MG63 (cell line): ENCODE measurements around the gene MS4A6E. TPM values are rescaled to one million over a fixed set of nuclear protein-coding genes. Genes with fewer than 3 reads are reported as not detected.
A peak's percentile ranks its signal among the peaks of the same experiment; 100 is the strongest.

Source experiments
- DNase-seq: peaks from one replicate; pipeline ENCODE4 v3.0.0-alpha.2; 2020
- H3K27me3 ChIP-seq: fragments of 250-450 bp; sonication (Bioruptor Pico); 2 replicates; pipeline ENCODE4 v1.5.1; 2020; ENCODE audit warnings: mild to moderate bottlenecking, moderate library complexity
- H3K36me3 ChIP-seq: fragments of 250-450 bp; sonication (Bioruptor Pico); 2 replicates; pipeline ENCODE4 v1.5.1; 2020; ENCODE audit warnings: mild to moderate bottlenecking, moderate library complexity
- H3K4me3 ChIP-seq: fragments of 250-450 bp; sonication (Bioruptor Pico); 2 replicates; pipeline ENCODE4 v1.5.1; 2020; ENCODE audit warnings: mild to moderate bottlenecking, moderate library complexity
- H3K9me3 ChIP-seq: fragments of 250-450 bp; sonication (Bioruptor Pico); 2 replicates; pipeline ENCODE4 v1.5.1; 2020; ENCODE audit warnings: mild to moderate bottlenecking, moderate library complexity
- total RNA-seq: library from RNA; depleted of rRNA; stranded (reverse); fragments of >200 nt; shearing (Covaris generic); gene quantifications from 2 replicates; pipeline ENCODE4 v1.2.3, GENCODE V29; 2014; ENCODE audit warnings: low replicate concordance

The MS4A6E gene
- total RNA-seq, 1 experiment from 2014 or later, result not detected

- Histone ChIP-seq H3K27me3 (no peaks in the 10 kb centered on the region), H3K9me3 (peaks cover 5% of the 10 kb centered on the region), H3K36me3 (no peaks in the 10 kb centered on the region), H3K4me3 (no peak overlapping the region)
- DNase-seq, result no peak
These were observed 8.3 kb upstream of the MS4A6E start for GRCh38 chr11:60318726-60319125.

DNA sequence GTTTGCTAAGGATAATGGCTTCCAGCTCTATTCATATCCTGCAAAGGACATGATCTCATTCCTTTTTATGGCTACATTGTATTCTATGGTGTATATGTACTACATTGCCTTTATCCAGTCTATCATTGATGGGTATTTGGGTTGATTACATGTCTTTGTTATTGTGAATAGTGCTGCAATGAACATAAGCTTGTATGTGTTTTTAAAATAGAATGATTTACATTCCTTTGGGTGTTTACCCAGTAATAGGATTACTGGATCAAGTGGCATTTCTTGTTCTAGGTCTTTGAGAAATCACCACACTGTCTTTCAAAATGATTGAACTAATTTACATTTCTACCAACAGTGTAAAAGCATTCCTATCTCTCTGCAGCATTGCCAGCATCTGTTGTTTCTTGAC is 6.0 kb upstream of the MS4A6E start:
- DNase-seq, result no peak
- H3K9me3 ChIP-seq, result peaks cover 5% of the 10 kb centered on the region
- H3K27me3 ChIP-seq, result no peaks in the 10 kb centered on the region
- H3K4me3 ChIP-seq, result no peak overlapping the region
- no peaks in the 10 kb centered on the region for H3K36me3 ChIP-seq

GRCh38 chr11:60328460-60328859 is 1.4 kb downstream of the MS4A6E start:
- DNase-seq, result no peak
- Histone ChIP-seq H3K36me3 (no peaks in the 10 kb centered on the region), H3K9me3 (no peaks in the 10 kb centered on the region; the same call in 1 of the 2 replicates), H3K27me3 (no peaks in the 10 kb centered on the region), H3K4me3 (no peak overlapping the region)

- Histone ChIP-seq H3K36me3 (no peaks in the 10 kb centered on the region), H3K4me3 (no peak overlapping the region), H3K27me3 (no peaks in the 10 kb centered on the region), H3K9me3 (no peaks in the 10 kb centered on the region)
- DNase-seq, result no peak
These were observed 5.8 kb downstream of the MS4A6E start for GRCh38 chr11:60332846-60333245.

- no peaks in the 10 kb centered on the region for H3K36me3 ChIP-seq
- no peaks in the 10 kb centered on the region for H3K9me3 ChIP-seq
- peak; percentile 59 for DNase-seq
- no peaks in the 10 kb centered on the region for H3K27me3 ChIP-seq
- no peak overlapping the region for H3K4me3 ChIP-seq
These were observed 7.1 kb downstream of the MS4A6E start for GRCh38 chr11:60334005-60334620.

- no peaks in the 10 kb centered on the region for H3K36me3 ChIP-seq
- no peak overlapping the region for H3K4me3 ChIP-seq
- H3K27me3 ChIP-seq, result no peaks in the 10 kb centered on the region
- H3K9me3 ChIP-seq, result no peaks in the 10 kb centered on the region
- DNase-seq, result no peak
These were observed 9.8 kb downstream of the MS4A6E start for GRCh38 chr11:60336767-60337391.

- Histone ChIP-seq H3K27me3 (no peaks in the 10 kb centered on the region), H3K4me3 (no peak overlapping the region), H3K36me3 (no peaks in the 10 kb centered on the region), H3K9me3 (no peaks in the 10 kb centered on the region)
- DNase-seq, result no peak
These were observed 11.0 kb downstream of the MS4A6E start for GRCh38 chr11:60338053-60338452.

- Histone ChIP-seq H3K9me3 (no peaks in the 10 kb centered on the region), H3K36me3 (no peaks in the 10 kb centered on the region), H3K4me3 (no peak overlapping the region), H3K27me3 (no peaks in the 10 kb centered on the region)
- no peak for DNase-seq
These were observed 12.3 kb downstream of the MS4A6E start for GRCh38 chr11:60339356-60339755.

DNA sequence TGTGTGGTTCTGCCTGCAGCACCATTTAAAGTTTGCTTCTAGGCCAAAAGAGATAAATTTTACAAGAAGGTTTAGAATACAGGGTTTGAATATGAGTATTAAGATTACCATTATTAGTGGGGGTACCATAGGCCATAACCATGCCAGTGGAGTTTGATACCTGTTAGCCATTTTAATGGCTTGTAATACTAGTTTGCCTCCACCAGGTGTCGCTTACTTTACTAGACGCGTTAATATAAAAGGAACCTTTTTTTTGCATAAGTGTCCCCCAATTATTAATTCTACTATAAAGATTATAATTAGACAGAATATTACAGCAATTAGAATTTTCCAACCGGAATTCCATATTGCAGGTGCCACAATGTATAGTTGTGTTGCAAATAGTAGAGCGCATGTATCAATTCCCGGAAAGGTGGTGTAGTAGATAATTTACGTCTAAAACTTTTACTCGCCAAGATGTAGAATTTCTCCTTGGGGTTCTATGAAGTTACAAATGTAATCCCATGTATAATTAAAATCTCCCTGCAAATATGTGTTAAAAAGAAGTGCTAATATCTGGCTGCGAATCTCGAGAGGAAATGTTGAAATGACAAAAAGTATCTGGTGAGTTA is 16.1 kb downstream of the MS4A6E start:
- no peaks in the 10 kb centered on the region for H3K27me3 ChIP-seq
- no peak for DNase-seq
- no peaks in the 10 kb centered on the region for H3K9me3 ChIP-seq
- H3K4me3 ChIP-seq, result no peak overlapping the region
- H3K36me3 ChIP-seq, result no peaks in the 10 kb centered on the region

DNA sequence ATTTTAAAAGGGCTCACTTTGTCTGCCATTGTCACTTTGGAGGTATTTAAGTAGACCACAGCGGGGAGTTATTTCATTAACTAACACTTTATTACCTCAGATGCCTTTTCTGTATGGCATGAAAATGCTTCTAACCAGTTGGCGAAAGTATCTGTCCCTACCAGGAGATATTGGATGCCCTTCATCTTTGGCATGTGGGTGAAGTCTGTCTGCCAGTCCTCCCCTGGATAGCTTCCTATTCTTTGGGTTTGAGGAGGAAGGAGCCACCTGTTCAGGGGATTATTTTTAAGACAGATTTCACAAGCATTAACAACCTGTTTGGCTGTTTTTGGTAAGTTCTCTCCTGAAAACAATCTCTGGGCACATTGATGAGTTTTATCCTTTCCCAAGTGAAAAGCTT is 17.1 kb downstream of the MS4A6E start:
- no peak overlapping the region for H3K4me3 ChIP-seq
- H3K36me3 ChIP-seq, result no peaks in the 10 kb centered on the region
- H3K27me3 ChIP-seq, result no peaks in the 10 kb centered on the region
- DNase-seq, result no peak
- no peaks in the 10 kb centered on the region for H3K9me3 ChIP-seq

- H3K4me3 ChIP-seq, result no peak overlapping the region
- H3K27me3 ChIP-seq, result no peaks in the 10 kb centered on the region
- H3K36me3 ChIP-seq, result no peaks in the 10 kb centered on the region
- peak; percentile 8 for DNase-seq
- no peaks in the 10 kb centered on the region for H3K9me3 ChIP-seq
These were observed 18.4 kb downstream of the MS4A6E start for GRCh38 chr11:60345489-60345888.

- no peak for DNase-seq
- Histone ChIP-seq H3K4me3 (no peak overlapping the region), H3K9me3 (no peaks in the 10 kb centered on the region), H3K27me3 (no peaks in the 10 kb centered on the region), H3K36me3 (no peaks in the 10 kb centered on the region)
These were observed 20.2 kb downstream of the MS4A6E start for GRCh38 chr11:60347084-60347797.

- no peak overlapping the region for H3K4me3 ChIP-seq
- no peak for DNase-seq
- no peaks in the 10 kb centered on the region for H3K36me3 ChIP-seq
- H3K27me3 ChIP-seq, result no peaks in the 10 kb centered on the region
- H3K9me3 ChIP-seq, result no peaks in the 10 kb centered on the region
These were observed 21.1 kb downstream of the MS4A6E start for GRCh38 chr11:60348116-60348515.

DNA sequence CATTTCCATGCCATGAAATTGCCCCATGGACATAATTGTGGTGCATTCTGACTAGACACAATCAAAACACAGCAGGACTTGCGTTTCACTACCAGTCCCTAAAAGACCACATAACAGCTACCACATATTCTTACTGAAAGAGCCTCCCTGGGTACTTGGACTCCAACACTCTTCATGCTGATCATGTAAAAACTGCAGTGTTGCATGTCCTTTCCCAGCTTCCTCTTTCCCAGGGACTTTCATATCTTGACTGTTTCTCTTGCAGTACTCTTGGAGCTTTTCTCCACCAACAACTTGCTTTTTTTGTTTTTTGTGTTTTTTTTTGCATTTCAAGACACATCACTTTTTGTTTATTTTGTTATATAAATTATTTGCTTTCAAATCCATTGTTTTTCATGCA is 22.9 kb downstream of the MS4A6E start:
- Histone ChIP-seq H3K9me3 (no peaks in the 10 kb centered on the region), H3K4me3 (no peak overlapping the region), H3K36me3 (no peaks in the 10 kb centered on the region), H3K27me3 (no peaks in the 10 kb centered on the region)
- no peak for DNase-seq

DNA sequence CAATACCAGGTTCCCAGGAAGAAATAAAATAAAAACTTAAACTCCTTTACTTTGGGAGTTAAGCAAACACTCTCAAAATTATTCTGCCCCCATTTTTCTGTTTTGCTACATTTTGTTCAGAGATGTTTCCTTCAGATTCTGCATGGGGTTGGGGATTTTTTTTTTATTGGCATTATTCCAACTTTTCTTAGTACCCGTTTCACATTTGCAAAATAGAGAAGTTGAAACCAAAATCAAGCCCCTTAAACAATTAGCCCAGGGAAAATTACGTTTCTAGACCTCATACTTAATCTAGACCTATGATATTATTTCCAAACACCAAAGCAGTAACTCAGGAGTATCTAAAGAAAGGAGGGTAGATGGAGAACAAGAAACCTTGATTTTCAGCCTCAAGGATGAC is 30.7 kb downstream of the MS4A6E start:
- H3K9me3 ChIP-seq, result no peaks in the 10 kb centered on the region
- no peak overlapping the region for H3K4me3 ChIP-seq
- DNase-seq, result no peak
- H3K36me3 ChIP-seq, result no peaks in the 10 kb centered on the region
- no peaks in the 10 kb centered on the region for H3K27me3 ChIP-seq

DNA sequence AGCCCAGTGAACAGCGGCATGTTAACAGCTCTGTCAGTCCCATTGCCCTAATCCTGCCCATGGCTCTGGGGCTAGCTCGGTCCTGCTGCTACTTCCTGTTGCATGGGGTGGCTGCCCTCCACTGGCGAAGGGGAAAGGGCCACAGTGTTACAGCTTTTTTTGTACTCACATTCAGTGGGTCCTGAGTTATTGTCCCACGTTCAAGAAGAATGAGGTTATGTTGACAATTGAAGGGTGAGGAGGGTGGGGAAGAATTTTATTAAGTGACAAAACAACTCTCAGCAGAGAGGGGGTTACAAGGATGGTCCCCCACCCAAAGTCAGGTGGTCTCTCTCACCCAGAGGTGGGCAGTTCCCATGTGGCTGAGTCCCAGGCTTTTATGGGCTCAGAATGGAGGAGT is 33.6 kb downstream of the MS4A6E start:
- H3K27me3 ChIP-seq, result no peaks in the 10 kb centered on the region
- no peaks in the 10 kb centered on the region for H3K36me3 ChIP-seq
- no peaks in the 10 kb centered on the region for H3K9me3 ChIP-seq
- no peak for DNase-seq
- no peak overlapping the region for H3K4me3 ChIP-seq

GRCh38 chr11:60362241-60362640 is 35.2 kb downstream of the MS4A6E start:
- Histone ChIP-seq H3K36me3 (no peaks in the 10 kb centered on the region), H3K27me3 (no peaks in the 10 kb centered on the region), H3K4me3 (no peak overlapping the region), H3K9me3 (no peaks in the 10 kb centered on the region)
- no peak for DNase-seq
